ENCODE data around the gene BCL11A.

The BCL11A gene

DNA sequence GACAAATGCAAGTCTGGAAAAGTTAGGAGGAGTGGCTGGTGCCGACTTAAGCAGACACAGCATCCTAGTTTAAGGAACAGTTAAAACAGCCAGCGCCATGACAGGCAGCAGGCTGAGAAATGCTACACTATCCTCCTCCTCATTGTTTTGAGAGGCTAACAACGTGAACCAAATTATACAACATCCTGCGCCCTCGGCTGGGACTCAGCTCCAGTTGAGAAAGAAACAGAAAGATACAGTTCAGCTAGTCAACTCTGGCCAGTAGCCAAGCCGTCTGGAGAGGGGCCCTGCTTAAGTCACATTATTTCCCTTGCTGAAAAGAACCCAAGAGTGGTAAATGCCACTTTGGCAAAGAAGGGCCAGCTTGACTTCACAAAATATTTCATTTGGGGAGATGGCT is 90.2 kb downstream of the BCL11A start:
- no peak for DNase-seq (ENCODE audit: low read depth in 3 of 3)

DNA sequence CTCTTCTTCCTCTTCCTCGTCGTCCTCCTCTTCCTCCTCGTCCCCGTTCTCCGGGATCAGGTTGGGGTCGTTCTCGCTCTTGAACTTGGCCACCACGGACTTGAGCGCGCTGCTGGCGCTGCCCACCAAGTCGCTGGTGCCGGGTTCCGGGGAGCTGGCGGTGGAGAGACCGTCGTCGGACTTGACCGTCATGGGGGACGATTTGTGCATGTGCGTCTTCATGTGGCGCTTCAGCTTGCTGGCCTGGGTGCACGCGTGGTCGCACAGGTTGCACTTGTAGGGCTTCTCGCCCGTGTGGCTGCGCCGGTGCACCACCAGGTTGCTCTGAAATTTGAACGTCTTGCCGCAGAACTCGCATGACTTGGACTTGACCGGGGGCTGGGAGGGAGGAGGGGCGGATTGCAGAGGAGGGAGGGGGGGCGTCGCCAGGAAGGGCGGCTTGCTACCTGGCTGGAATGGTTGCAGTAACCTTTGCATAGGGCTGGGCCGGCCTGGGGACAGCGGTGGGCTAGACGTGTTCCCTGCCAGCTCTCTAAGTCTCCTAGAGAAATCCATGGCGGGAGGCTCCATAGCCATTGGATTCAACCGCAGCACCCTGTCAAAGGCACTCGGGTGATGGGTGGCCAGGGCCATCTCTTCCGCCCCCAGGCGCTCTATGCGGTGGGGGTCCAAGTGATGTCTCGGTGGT is 91.9 kb downstream of the BCL11A start:
- DNase-seq (ENCODE audit: low read depth in 3 of 3) = no peak

DNA sequence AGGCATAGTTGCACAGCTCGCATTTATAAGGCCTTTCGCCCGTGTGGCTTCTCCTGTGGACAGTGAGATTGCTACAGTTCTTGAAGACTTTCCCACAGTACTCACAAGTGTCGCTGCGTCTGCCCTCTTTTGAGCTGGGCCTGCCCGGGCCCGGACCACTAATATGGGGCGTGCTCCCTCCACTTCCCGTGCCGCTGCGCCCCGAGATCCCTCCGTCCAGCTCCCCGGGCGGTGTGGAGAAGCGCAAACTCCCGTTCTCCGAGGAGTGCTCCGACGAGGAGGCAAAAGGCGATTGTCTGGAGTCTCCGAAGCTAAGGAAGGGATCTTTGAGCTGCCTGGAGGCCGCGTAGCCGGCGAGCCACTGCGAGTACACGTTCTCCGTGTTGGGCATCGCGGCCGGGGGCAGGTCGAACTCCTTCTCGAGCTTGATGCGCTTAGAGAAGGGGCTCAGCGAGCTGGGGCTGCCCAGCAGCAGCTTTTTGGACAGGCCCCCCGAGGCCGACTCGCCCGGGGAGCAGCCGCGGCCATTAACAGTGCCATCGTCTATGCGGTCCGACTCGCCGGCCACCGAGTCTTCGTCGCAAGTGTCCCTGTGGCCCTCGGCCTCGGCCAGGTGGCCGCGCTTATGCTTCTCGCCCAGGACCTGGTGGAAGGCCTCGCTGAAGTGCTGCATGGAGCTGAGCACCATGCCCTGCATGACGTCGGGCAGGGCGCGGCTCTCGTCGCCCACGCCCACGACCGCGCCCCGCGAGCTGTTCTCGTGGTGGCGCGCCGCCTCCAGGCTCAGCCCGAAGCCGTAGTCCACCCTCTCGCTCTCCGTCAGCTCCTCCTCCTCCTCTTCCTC is 92.7 kb downstream of the BCL11A start:
- no peak for DNase-seq (ENCODE audit: low read depth in 3 of 3)

DNA sequence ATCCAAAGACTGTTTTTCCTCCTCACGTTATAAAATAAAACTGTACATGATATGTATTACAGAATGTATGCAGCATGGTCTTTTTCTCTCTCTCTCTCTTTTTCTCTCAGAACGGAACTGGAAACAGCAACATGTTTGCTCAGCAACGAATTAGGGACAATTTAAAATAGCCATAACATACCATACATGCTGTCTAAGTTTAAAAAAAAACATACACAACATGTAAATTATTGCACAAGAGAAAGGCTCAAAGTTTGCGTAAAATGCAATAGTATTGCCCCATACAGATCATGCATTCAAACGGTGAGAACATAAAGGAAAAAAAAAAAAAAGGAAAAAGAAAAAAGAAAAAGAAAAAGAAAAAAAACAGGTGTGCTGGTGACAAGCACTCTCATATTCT is 93.6 kb downstream of the BCL11A start:
- no peak for DNase-seq (ENCODE audit: low read depth in 3 of 3)

DNA sequence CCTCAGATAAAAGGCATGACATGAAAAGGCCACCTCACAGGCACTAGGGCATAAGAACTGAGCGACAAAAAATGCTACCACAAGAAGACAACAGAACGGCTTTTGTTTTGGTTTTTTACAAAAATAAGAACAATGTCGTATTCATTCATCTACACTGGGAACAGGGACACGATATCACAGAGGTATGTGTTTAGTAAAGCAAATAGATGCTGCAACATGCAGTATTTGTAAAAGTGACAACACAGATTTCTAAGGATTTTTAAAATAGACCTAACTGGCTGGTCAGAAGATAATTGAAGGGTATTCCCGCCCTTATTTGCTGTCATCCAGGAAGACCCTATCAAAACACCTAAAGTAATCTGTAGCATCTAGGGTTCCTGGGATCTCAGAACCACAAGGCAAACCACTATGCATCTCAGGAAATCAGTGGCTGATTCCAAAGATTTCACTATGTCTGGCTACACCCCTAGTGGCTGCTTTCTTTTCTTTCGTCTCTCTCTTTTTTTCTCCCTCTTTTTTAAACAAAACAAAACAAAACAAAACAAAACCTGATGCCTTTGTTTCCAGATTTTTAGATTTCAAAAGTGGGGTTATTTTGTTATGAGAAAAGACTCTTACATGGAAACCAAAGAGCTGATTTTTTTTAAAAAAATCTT is 97.2 kb downstream of the BCL11A start:
- DNase-seq (ENCODE audit: low read depth in 3 of 3) = no peak

DNA sequence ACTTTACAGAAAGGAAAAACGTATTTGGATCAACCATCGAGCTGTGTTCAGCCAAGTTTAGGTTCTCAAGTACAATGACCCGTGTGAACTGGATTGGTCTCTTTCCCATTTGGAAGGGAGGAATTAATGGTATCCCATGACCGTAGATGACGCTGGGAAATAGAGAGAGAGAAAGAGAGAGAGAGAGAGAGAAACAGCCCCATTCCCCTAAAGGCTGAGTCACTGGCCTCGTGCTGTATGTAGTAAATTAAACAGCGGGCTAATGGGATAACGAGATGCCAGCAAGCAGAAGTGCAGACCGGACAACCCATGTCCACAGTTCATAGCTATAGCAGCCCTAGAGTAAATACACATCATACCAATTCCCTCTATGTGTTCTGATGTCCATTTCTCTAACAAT is 99.6 kb downstream of the BCL11A start:
- DNase-seq (ENCODE audit: low read depth in 3 of 3) = no peak

DNA sequence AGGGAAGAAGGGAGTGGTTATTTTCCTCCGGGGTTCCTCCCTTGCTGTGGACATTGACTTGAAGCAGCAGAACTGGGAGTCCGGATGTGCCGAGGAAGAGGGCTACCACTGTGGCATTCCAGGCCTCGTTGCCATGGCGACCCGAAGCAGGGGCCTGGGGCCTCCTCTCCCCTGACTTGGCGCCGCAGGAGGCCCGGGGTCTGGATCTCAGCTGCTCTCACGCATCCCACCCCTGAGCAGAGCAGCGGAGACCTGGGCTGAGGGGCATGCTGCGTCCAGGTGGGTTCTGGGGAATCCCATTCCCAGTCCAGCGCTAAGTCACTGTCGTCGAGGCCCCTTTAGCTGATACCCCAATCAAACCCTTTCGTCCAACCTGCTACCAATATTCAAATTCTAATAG is 100.2 kb downstream of the BCL11A start:
- no peak for DNase-seq (ENCODE audit: low read depth in 3 of 3)

DNA sequence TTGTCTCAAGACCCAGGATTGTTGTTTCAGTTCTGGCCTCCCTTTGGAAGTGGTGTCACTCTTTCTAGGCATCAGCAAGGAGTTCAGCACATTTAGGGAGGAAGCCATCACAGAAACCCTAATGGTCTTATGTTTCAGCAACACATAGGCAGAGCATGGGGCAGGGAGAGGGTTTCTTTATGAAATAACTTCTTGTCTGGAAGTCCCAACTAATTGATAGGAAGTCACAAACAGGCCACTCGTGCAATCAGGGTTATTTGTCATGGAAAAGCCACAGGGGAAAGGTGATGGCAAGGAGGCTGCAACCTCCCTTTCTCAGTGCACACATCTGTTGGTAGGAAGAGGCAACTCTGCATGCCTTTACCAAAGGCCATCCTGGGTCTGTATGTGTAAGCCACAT is 103.0 kb downstream of the BCL11A start:
- no peak for DNase-seq (ENCODE audit: low read depth in 3 of 3)

DNA sequence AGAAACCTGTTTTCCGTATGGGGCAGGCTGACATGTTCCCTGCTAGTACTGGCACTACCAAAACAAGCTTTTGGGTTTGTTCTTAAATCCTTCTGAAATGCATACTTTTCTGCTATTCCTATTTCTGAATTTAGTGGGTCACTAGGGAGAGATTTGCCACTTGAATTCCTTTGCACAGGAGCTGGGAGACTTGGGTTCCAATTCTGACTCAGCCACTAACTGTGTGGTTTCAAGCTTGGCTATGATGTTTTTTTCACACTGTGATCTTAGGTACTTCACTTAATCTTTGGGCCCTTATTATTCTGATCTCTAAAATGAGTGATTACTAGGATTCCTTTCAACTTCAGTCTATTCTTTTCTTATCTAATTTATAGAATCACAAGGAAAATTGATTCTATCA is 105.5 kb downstream of the BCL11A start:
- DNase-seq (ENCODE audit: low read depth in 3 of 3) = no peak

DNA sequence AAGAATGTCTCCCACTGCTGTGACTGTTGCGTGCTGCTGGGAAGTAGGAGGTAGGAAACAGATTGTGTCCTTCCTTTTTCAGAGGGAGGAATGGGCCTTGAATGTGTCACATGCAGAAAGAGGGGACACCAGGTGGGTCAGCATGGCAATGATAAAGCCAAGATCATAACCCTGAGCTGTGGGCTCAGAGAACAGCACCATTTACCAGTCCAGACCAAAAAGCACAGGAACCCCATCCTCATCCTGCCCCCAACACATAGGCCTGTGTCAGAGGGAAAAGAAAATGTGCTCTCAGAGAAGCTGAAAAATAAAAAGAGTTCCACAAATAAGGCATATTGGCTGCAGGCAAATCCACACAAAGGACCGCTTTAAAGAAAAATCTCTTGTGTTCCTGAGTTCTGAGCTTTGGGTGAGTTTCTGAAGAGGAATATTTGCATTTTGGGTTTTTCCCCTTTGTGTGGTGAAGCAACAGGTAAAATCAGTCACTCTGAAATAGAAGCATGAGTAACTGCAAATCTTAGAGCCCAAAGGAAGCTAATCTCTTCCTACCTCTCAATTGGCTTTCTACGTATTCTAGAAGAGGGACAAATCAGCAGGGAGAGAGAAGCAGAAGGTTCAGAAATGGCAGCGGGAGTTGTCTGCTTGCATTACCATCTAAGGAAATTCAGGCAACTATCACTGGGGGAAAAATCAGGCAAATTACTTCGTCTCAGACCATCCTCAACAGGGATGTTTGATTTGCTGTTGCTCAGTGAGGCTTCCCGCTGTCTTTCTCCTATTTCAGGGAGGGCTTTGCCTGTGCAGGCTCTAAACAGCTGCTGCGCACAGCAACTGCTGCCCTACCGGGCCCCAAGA is 106.8 kb downstream of the BCL11A start:
- no peak for DNase-seq (ENCODE audit: low read depth in 3 of 3)

DNA sequence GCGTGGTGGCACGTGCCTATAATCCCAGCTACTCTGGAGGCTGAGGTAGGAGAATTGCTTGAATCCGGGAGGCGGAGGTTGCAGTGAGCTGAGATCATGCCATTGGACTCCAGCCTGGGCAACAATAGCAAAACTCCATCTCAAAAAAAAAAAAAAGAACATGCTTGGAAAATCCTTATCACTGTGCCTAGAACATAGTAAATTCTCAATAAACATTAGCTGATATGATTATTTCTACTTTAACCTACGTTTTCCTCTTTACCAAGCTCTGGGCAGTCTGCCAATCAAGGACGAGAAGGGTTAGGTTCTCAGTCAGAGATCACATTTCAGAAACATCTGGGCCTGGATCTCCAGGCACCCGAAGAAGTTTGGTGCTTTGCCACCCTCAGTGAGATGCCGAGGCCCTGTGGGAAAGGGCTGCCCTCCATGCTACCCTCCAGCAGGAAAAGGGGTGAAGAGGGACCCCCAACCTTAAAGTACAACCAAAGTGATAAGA is 107.7 kb downstream of the BCL11A start:
- no peak for DNase-seq (ENCODE audit: low read depth in 3 of 3)

DNA sequence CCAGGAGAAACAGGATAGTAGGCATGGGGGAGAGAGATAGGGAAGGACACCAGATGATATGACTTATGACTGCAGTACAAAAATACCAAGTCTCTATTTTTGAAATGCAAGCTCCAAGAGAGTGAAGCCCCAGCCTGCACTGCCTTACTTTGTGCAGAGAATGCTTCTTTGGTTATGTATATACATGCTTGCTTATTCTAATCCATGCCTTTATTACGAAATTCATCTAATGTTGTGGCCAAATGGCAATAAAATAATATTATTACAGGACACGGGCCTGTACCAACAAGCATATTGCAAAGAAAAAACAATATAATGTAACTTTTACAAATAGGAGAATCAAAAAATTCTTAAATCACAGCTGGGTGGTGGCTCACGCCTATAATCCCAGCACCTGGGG is 110.8 kb downstream of the BCL11A start:
- DNase-seq (ENCODE audit: low read depth in 3 of 3) = no peak

DNA sequence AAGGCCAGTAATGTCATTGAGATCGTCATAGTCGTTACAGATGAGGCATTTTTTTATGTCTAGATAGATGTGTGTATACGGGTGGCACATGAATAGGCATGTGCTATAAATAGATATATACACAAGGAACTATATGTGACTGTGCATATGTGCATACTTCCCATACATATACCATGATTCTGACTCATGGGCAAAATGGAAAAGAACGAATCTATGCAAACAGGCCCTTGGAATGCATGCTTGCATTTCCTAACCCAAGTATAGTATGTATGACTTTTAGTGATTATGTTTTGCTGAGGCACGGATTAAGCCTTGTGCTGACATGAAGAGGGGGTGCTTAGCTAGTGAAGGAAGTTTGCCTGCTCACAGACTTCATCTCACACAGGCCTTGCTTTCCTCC is 111.7 kb downstream of the BCL11A start:
- DNase-seq (ENCODE audit: low read depth in 3 of 3) = no peak

DNA sequence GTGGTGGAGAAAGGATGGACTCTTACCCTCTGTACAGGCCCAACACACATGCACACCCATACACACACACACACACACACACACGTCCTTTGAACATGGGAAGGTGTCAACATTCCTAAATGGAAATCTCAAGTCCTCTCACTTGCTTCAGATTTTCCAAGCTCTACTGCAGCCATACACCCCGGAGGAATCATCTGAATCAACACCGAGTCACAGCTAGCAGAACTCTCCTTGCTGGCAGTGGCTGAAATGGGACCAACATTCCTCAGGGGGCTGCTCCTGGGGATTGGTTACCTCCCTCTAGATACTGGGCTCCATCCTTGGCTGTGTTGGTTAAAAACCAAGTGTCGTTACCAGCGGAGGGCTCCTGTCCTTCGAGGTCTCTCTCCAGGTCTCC is 112.7 kb downstream of the BCL11A start:
- no peak for DNase-seq (ENCODE audit: low read depth in 3 of 3)

DNA sequence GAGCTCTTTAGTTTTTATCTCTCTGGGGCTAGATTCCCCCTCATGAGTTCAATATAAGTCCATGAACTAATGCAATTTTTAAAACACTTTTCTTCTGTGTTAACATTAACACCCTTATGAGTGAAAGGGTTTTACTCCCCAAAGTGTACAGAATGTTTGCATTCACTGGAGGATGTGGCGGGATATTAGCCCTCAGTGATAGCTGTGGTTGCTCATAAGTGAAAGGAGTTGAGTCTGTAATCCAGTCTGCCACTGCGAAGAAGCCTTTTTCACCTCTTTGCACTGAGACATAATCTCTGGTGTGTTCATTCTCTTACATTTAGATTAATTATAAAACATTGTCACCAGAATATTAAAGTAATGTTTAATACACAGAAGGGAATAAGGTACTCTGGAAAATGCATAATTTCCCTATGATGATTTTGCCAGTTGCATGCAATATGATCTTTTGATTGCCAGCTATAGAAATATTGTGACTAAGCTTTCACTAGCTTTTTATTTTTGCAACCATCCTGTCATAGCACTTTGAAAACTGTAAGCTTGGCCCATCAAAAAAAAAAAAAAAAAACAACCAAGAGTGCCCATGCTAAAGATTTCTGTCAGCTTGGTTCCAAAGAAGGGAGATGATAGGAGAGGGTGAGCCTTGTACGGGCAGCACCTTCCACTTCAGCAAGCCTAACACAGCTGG is 113.2 kb downstream of the BCL11A start:
- DNase-seq (ENCODE audit: low read depth in 3 of 3) = no peak

DNA sequence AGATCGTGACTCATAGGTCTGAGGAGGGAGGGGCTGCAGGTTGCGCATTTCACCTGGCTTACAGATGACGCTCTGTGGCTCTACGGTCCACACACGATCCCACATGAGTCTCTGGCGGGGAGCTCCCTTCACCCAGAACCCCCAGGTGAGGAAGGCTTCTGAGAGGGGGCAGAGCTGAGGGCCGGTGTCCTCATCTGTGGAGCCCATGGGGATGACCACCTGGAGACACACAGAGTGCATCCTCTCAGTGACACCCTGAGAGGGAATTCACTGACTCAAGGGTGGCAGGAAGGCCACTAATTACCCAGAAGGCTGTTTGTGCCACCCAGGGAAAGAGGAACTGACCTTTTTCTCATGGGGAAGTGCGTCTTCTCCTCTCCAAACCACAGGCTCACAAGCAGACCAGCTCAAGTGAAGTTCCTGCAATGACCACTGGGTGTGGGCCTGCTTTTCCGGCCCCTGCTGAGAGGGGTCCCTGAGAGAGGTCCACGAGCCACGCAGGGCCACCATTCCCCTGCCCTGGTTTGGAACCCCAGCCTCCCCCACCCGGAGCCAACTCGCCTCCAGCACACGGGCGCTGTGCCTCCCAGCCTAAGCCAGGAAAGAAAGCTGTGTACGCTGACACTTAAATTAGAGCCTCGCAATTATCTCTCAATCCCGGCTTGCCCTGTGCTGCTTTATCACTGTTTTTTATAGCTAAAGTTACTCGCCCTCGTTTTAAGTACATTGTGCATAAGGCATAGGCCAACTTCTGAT is 114.1 kb downstream of the BCL11A start:
- no peak for DNase-seq (ENCODE audit: low read depth in 3 of 3)

DNA sequence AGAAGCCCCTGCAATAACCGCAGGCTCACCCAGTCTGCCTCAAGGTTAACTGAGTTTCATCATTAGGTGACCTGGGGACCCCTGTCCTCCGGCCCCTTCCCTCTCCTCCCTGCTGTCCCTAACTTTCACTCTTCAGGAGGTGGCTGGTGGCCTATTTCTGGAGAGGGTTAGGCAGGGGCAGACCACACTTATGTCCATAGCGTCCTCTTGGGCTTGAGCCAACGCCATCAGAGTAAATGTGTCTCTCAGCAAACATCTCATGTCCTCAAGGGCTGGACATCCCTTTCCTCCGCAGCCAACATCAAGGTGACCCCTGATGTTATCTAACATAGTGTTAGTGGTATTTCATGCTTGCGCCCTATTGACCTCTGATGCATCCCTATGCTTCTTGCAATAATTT is 114.8 kb downstream of the BCL11A start:
- no peak for DNase-seq (ENCODE audit: low read depth in 3 of 3)

DNA sequence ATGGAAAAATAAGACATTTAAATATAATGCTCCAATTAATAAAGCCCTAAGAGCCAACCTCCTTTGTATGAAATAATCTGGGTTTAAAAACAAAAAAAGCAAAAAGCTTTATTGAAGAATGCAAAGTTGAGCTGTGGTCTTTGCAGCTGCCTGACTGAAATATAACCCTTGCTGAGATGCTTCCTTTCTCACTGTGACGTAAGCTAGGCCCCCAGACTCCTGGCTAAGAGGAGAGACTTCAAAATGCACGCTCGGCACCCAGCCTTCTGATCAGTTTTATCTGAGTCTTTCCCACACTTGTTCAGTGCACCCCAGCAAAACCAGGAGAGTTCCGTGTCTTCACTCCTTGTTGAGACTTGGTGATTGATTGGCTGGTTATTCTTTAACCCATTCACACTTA is 115.3 kb downstream of the BCL11A start:
- no peak for DNase-seq (ENCODE audit: low read depth in 3 of 3)

DNA sequence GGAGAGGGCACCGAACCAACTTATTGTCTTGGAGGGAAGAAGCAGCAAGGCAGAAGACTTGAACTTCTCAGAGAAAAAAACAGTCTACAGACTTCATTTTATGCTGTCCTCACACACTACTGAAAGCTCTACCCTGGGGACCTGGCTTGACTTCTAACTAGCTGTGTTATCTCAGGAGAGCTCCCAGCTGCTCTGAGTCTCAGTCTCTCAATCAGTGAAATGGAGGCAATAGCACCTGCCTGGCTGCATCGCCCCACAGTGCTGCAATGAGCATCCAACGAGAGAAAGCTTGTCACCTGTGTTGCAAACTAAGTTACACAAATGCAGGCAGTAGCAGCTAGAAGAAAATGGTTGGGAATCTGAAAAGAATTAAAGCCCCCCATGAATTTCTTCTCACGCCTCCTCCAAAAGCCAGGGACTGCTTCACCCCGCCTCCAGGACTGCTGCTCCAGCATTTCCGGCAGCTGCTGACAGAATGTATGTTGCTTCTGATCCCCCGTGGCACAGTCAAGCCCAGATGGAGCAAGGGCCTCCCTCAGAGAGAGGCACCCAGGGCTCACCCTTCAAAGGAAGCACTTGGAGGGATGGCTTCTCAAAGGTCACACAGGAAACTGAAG is 116.3 kb downstream of the BCL11A start:
- no peak for DNase-seq (ENCODE audit: low read depth in 3 of 3)

DNA sequence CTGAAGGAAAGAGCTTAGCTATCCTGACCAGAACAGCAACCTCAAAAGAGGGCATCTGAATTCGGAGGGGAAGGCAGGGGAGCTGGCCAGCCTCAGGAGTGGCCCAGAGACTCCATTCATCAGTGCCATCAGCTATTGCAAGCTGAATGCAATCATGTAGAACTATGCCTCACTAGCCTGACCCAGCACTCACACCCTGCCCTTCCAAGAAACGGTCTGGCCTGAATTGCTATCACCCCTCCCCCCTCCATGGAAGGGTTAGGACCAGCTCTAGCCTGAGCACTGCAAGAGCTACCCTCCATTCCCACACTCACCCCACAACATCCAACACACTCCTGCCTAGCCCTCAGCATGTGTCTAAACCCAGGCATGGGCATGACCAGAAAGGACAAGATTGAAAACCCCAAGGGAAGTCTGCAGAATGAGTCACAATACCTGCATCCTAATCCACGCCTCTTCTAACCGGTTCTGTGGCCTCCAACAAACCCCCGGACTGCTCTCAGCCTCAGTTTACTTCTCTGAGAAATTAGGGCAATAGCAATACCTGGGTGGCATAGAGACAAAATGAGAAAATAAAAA is 120.3 kb downstream of the BCL11A start:
- no peak for DNase-seq (ENCODE audit: low read depth in 3 of 3)
